Measurements from ENCODE around the gene TSEN15.
"Not testable (repeated sequence)": the region's sequence is repeated elsewhere in the genome, so short reads cannot be mapped to it uniquely, and the experiment has no call there.

Gene TSEN15

DNA sequence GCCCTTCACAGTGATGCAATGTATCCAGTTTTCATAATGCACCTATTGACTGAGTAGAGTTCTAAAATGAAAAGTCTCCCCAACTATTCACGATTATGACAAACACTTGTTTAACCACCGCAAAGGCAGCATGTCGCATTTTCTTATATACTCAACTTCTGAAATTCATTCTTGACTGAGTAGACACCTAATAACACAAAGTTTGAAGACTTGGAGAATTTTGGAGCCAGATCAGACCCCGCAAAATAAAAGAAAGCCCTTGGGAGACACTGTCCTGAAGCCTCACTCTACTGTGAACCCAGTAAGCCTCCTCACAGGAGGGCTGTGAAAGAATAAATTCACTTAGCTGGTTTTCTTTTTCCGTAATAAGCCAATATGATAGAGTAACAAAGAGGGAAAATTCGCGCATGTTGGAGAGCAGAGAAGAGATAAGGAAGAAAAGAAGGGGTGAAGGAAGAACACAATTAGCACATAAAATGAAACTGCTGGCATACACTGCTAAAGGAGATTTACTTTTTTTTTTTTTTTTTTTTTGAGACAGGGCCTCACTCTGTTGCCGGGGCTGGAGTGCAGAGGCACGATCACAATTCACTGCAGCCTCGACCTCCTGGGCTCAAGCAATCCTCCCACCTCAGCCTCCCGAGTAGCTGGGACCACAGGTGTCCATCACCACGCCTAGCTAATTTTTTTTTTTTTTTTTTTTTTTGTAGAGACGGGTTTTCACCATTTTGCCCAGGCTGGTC lies 13.5 kb upstream of the TSEN15 start:
- Histone ChIP-seq H3K4me3 (ENCODE audit: low read length in 2 of 2) (peak overlapping the region; percentile 62 to 63), H3K27me3 (ENCODE audit: control insufficient read depth in 2 of 2, insufficient read depth in 2 of 2, low read length in 2 of 2) (peaks cover 23 to 32% of the 10 kb centered on the region in 2 donors), H3K9ac (ENCODE audit: low read depth in 1 of 2, low read length in 2 of 2) (peak overlapping the region in 1 of 2 donors; percentile 47), H3K9me3 (ENCODE audit: control insufficient read depth in 2 of 2, low read length in 2 of 2) (no peaks in the 10 kb centered on the region), H3K36me3 (ENCODE audit: control insufficient read depth in 2 of 2, insufficient read depth in 2 of 2, low read length in 2 of 2) (no peaks in the 10 kb centered on the region), H3K4me1 (ENCODE audit: control insufficient read depth in 2 of 2, insufficient read depth in 2 of 2, low read length in 2 of 2) (peaks cover 0 to 3% of the 10 kb centered on the region in 2 donors), H3K27ac (ENCODE audit: low read depth in 2 of 2, low read length in 2 of 2) (no peak overlapping the region)

DNA sequence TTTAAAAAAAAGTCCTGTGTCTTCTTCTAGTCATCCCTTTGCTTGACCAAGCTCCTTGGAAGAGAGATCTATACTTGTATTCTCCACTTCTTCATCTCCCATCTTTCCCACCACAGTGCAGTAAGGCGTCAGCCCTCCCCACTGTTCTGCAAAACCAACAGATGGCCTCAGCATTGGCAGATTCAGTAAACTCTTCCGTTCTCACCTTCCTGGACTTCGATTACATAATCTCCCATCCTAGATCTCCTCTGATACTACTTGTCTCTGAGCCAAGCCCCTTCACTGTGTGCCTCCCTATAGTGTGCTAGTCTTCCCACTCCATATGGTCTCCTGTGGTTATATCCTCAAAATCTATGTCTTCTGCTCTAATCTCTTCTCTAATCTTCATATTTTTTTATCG lies 12.4 kb upstream of the TSEN15 start:
- Histone ChIP-seq H3K9me3 (ENCODE audit: control insufficient read depth in 2 of 2, low read length in 2 of 2) (no peaks in the 10 kb centered on the region), H3K27me3 (ENCODE audit: control insufficient read depth in 2 of 2, insufficient read depth in 2 of 2, low read length in 2 of 2) (peaks cover 21 to 26% of the 10 kb centered on the region in 2 donors), H3K4me3 (ENCODE audit: low read length in 2 of 2) (no peak overlapping the region), H3K9ac (ENCODE audit: low read depth in 1 of 2, low read length in 2 of 2) (no peak overlapping the region), H3K36me3 (ENCODE audit: control insufficient read depth in 2 of 2, insufficient read depth in 2 of 2, low read length in 2 of 2) (no peaks in the 10 kb centered on the region), H3K27ac (ENCODE audit: low read depth in 2 of 2, low read length in 2 of 2) (no peak overlapping the region), H3K4me1 (ENCODE audit: control insufficient read depth in 2 of 2, insufficient read depth in 2 of 2, low read length in 2 of 2) (peaks cover 0 to 3% of the 10 kb centered on the region in 2 donors)

DNA sequence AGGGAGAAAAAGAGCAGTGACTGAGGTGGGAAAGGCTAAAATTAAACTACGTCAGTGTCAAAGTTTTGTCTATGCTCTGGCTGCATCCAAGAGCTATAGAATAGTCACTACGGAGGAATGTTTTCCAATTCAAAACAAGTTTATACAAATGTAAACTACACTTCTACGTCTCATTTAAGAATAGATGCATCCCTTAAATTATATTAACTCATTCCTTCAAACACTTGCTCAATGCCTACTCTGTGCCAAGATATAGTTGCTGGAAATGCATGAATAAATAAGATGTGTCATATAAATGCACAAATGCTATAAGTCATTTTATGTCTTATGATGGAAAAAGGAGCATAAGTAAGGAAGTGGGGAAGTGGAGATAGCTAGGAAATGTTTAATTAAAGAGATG lies 9.8 kb upstream of the TSEN15 start:
- Histone ChIP-seq H3K36me3 (ENCODE audit: control insufficient read depth in 2 of 2, insufficient read depth in 2 of 2, low read length in 2 of 2) (no peaks in the 10 kb centered on the region), H3K9ac (ENCODE audit: low read depth in 1 of 2, low read length in 2 of 2) (no peak overlapping the region), H3K4me3 (ENCODE audit: low read length in 2 of 2) (no peak overlapping the region), H3K27ac (ENCODE audit: low read depth in 2 of 2, low read length in 2 of 2) (no peak overlapping the region), H3K4me1 (ENCODE audit: control insufficient read depth in 2 of 2, insufficient read depth in 2 of 2, low read length in 2 of 2) (peaks cover 0 to 3% of the 10 kb centered on the region in 2 donors), H3K9me3 (ENCODE audit: control insufficient read depth in 2 of 2, low read length in 2 of 2) (no peaks in the 10 kb centered on the region), H3K27me3 (ENCODE audit: control insufficient read depth in 2 of 2, insufficient read depth in 2 of 2, low read length in 2 of 2) (peaks cover 10 to 16% of the 10 kb centered on the region in 2 donors)

- peaks cover 8 to 10% of the 10 kb centered on the region in 2 donors for H3K27me3 ChIP-seq (ENCODE audit: control insufficient read depth in 2 of 2, insufficient read depth in 2 of 2, low read length in 2 of 2)
- H3K9me3 ChIP-seq (ENCODE audit: control insufficient read depth in 2 of 2, low read length in 2 of 2); H3K4me3 ChIP-seq (ENCODE audit: low read length in 2 of 2); H3K36me3 ChIP-seq (ENCODE audit: control insufficient read depth in 2 of 2, insufficient read depth in 2 of 2, low read length in 2 of 2); H3K9ac ChIP-seq (ENCODE audit: low read depth in 1 of 2, low read length in 2 of 2); H3K27ac ChIP-seq (ENCODE audit: low read depth in 2 of 2, low read length in 2 of 2); H3K4me1 ChIP-seq (ENCODE audit: control insufficient read depth in 2 of 2, insufficient read depth in 2 of 2, low read length in 2 of 2): not testable (repeated sequence)
Observed at GRCh38 chr1:184043315-184043714, 8.2 kb upstream of the TSEN15 start.

- Histone ChIP-seq H3K9ac (ENCODE audit: low read depth in 1 of 2, low read length in 2 of 2) (no peak overlapping the region), H3K4me3 (ENCODE audit: low read length in 2 of 2) (no peak overlapping the region), H3K27me3 (ENCODE audit: control insufficient read depth in 2 of 2, insufficient read depth in 2 of 2, low read length in 2 of 2) (peaks cover 0 to 9% of the 10 kb centered on the region in 2 donors), H3K36me3 (ENCODE audit: control insufficient read depth in 2 of 2, insufficient read depth in 2 of 2, low read length in 2 of 2) (no peaks in the 10 kb centered on the region), H3K4me1 (ENCODE audit: control insufficient read depth in 2 of 2, insufficient read depth in 2 of 2, low read length in 2 of 2) (no peaks in the 10 kb centered on the region), H3K9me3 (ENCODE audit: control insufficient read depth in 2 of 2, low read length in 2 of 2) (no peaks in the 10 kb centered on the region), H3K27ac (ENCODE audit: low read depth in 2 of 2, low read length in 2 of 2) (no peak overlapping the region)
Observed at GRCh38 chr1:184044603-184045376, 6.7 kb upstream of the TSEN15 start.

DNA sequence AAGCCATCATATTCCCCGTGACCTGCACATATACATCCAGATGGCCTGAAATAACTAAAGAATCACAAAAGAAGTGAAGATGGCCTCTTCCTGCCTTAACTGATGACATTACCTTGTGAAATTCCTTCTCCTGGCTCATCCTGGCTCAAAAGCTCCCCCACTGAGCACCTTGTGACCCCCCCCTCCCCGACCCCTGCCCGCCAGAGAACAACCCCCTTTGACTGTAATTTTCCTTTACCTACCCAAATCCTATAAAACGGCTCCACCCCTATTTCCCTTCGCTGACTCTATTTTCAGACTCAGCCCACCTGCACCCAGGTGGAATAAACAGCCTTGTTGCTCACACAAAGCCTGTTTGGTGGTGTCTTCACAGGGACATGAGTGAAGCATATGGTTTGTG lies 4.0 kb upstream of the TSEN15 start:
- H3K36me3 ChIP-seq (ENCODE audit: control insufficient read depth in 2 of 2, insufficient read depth in 2 of 2, low read length in 2 of 2); H3K4me1 ChIP-seq (ENCODE audit: control insufficient read depth in 2 of 2, insufficient read depth in 2 of 2, low read length in 2 of 2); H3K27ac ChIP-seq (ENCODE audit: low read depth in 2 of 2, low read length in 2 of 2); H3K9ac ChIP-seq (ENCODE audit: low read depth in 1 of 2, low read length in 2 of 2); H3K9me3 ChIP-seq (ENCODE audit: control insufficient read depth in 2 of 2, low read length in 2 of 2); H3K27me3 ChIP-seq (ENCODE audit: control insufficient read depth in 2 of 2, insufficient read depth in 2 of 2, low read length in 2 of 2); H3K4me3 ChIP-seq (ENCODE audit: low read length in 2 of 2): not testable (repeated sequence)

DNA sequence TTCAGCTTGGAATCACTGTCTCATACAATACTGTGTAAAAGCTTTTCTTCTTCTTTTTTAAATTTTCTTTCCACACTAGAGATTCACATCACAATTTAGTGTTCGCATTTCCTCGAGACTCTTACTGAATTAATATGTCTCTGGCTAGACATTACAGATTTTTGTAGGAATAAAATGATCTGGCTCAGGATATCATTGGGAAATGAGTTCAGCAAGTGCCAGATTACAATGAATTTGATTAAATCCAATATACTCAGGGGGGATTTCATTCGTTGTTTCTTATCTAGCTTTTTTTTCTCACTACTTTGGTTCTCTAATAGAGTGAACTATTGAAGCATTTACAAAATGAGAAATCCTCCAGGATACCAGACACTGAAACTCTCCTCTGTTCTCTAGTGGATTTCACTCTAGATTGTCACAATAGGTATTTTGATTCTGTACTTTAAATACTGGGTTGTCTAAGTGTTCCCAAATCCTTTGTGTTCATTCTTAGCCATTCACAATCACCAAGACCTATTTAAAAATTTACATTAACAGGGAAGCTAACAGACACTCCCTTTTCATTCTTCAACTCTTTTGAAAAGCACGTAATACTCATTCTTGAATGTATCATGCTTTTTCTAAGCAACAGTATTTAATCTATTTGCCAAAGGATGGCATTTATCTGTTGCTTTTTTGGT lies 2.8 kb upstream of the TSEN15 start:
- Histone ChIP-seq H3K4me1 (ENCODE audit: control insufficient read depth in 2 of 2, insufficient read depth in 2 of 2, low read length in 2 of 2) (peaks cover 8 to 10% of the 10 kb centered on the region in 2 donors), H3K36me3 (ENCODE audit: control insufficient read depth in 2 of 2, insufficient read depth in 2 of 2, low read length in 2 of 2) (no peaks in the 10 kb centered on the region), H3K27me3 (ENCODE audit: control insufficient read depth in 2 of 2, insufficient read depth in 2 of 2, low read length in 2 of 2) (peaks cover 0 to 6% of the 10 kb centered on the region in 2 donors), H3K9me3 (ENCODE audit: control insufficient read depth in 2 of 2, low read length in 2 of 2) (no peaks in the 10 kb centered on the region), H3K9ac (ENCODE audit: low read depth in 1 of 2, low read length in 2 of 2) (no peak overlapping the region), H3K4me3 (ENCODE audit: low read length in 2 of 2) (no peak overlapping the region), H3K27ac (ENCODE audit: low read depth in 2 of 2, low read length in 2 of 2) (no peak overlapping the region)

GRCh38 chr1:184049291-184049690 lies 2.2 kb upstream of the TSEN15 start:
- H3K4me1 ChIP-seq (ENCODE audit: control insufficient read depth in 2 of 2, insufficient read depth in 2 of 2, low read length in 2 of 2), result peaks cover 8 to 10% of the 10 kb centered on the region in 2 donors
- H3K4me3 ChIP-seq (ENCODE audit: low read length in 2 of 2), result no peak overlapping the region
- H3K9me3 ChIP-seq (ENCODE audit: control insufficient read depth in 2 of 2, low read length in 2 of 2), result no peaks in the 10 kb centered on the region
- H3K27ac ChIP-seq (ENCODE audit: low read depth in 2 of 2, low read length in 2 of 2), result no peak overlapping the region
- no peak overlapping the region for H3K9ac ChIP-seq (ENCODE audit: low read depth in 1 of 2, low read length in 2 of 2)
- H3K36me3 ChIP-seq (ENCODE audit: control insufficient read depth in 2 of 2, insufficient read depth in 2 of 2, low read length in 2 of 2), result no peaks in the 10 kb centered on the region
- peaks cover 0 to 6% of the 10 kb centered on the region in 2 donors for H3K27me3 ChIP-seq (ENCODE audit: control insufficient read depth in 2 of 2, insufficient read depth in 2 of 2, low read length in 2 of 2)

- H3K27me3 ChIP-seq (ENCODE audit: control insufficient read depth in 2 of 2, insufficient read depth in 2 of 2, low read length in 2 of 2), result peaks cover 0 to 6% of the 10 kb centered on the region in 2 donors
- no peak overlapping the region for H3K9ac ChIP-seq (ENCODE audit: low read depth in 1 of 2, low read length in 2 of 2)
- no peaks in the 10 kb centered on the region for H3K36me3 ChIP-seq (ENCODE audit: control insufficient read depth in 2 of 2, insufficient read depth in 2 of 2, low read length in 2 of 2)
- peaks cover 8 to 10% of the 10 kb centered on the region in 2 donors for H3K4me1 ChIP-seq (ENCODE audit: control insufficient read depth in 2 of 2, insufficient read depth in 2 of 2, low read length in 2 of 2)
- no peaks in the 10 kb centered on the region for H3K9me3 ChIP-seq (ENCODE audit: control insufficient read depth in 2 of 2, low read length in 2 of 2)
- H3K27ac ChIP-seq (ENCODE audit: low read depth in 2 of 2, low read length in 2 of 2), result no peak overlapping the region
- no peak overlapping the region for H3K4me3 ChIP-seq (ENCODE audit: low read length in 2 of 2)
Observed at GRCh38 chr1:184049836-184050468, 1.6 kb upstream of the TSEN15 start.

Measured in mucosa of rectum (tissue), 2 donors.